NCI-H2196 treated with DMSO at 0.1 percent for 48 hours (cell line): ENCODE measurements around the gene EEF1E1.
A peak's percentile ranks its signal among the peaks of the same experiment; 100 is the strongest.

ENCODE experiments used
- DNase-seq: peaks from one replicate; lab custom pipeline; 2025; ENCODE audit not compliant: unreplicated experiment; lab: John Stamatoyannopoulos, UW

The EEF1E1 gene

DNA sequence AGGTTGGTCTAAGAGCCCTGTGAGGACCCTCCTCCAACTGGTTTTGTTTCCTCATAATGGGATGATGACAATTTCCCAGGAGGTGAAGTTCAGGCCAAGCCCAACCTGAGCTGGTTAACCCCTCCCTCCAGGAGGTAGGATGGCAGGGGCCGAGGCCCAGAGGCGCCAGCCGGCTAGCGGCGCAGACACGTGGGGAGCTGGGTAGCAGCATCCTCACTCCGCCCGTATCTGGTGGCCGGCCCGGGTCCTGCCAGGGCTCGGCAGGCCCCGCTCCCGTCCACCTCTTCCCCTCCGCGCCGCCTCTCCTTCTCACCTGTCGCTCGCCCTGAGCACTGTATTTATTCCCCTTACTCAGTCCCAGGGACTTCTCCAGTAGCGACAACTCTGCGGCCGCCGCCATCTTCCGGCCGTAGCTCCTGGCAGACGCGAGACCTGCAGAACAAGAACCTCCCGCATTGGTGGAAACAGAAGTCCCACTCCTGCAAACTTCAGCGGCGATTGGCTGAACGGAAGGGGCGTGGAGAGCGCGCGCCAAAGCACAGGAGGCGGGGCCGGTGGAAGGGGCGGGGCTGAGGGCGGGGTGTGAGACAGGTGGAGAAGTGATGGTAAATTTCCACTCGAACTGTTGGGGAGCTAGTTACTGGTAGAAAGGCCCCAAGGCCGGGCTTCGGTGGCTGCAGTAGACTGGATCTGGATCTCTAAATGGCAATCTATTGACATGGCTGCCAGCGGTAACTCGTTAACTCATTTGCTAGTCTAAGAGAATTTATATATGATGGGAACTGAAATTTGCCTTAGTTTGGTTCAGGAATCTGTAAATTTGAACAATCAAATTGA is at the start of gene EEF1E1:
Gene EEF1E1, minus strand, starts transcription at position 427 of the 837 bp plus-strand sequence. Its CDS starts 27 bp downstream, at position 400.
- DNase-seq = peak; percentile 95

GRCh38 chr6:8149350-8149749 is 47.0 kb upstream of the EEF1E1 start:
- DNase-seq = no peak

GRCh38 chr6:8143945-8144344 is 41.6 kb upstream of the EEF1E1 start:
- DNase-seq = no peak

- no peak for DNase-seq
Observed at GRCh38 chr6:8139451-8139850, 37.1 kb upstream of the EEF1E1 start.

GRCh38 chr6:8137529-8137939 is 35.2 kb upstream of the EEF1E1 start:
- no peak for DNase-seq

- no peak for DNase-seq
Observed at GRCh38 chr6:8135276-8135675, 32.9 kb upstream of the EEF1E1 start.

GRCh38 chr6:8132130-8132529 is 29.8 kb upstream of the EEF1E1 start:
- DNase-seq = no peak

GRCh38 chr6:8131265-8131897 is 29.0 kb upstream of the EEF1E1 start:
- no peak for DNase-seq

GRCh38 chr6:8130399-8130798 is 28.1 kb upstream of the EEF1E1 start:
- DNase-seq = no peak

DNA sequence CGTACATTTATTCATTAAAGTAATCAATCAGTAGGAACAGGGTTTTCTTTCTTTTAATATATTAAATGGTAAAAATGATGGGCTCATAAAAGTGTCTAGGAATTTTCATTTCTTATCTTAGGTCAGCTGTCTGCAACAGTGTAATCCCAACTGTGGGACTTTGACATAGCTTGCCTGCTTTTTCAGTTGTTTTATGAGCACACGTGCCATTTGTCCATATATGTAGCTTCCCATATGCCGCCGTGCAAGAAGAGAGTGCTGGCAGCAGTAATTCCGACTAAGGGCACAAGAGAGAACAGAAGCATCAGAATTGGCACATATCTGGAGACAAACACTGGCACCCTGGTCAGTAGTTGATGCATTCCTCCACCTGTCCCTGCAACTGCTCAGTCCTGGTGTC is 20.9 kb upstream of the EEF1E1 start:
- no peak for DNase-seq

- DNase-seq = no peak
Observed at GRCh38 chr6:8114956-8115355, 12.6 kb upstream of the EEF1E1 start.

DNA sequence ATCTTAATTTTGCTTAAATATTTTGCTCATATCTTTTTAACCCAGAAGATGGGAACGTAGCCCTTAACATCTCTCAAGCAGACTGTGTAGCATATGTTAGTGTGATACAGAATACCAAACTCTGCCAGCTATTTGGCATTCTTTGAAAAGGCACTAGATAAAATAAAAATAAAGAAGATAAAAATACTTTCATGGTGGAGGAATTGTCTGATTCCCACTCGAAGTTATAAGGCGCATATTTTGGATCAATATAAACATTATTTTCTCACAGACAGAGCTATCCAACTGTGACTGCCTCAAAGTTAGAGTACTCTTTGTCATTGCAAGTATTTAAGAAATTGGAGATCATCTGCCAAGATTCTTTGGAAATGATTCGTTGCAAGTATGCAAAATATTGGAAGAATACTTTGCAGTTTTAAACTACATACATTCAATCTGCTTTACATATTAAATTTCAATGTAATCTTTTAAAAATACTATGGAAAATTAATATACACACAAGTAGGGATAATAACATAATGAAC is 10.8 kb upstream of the EEF1E1 start:
- DNase-seq = no peak

- DNase-seq = no peak
Observed at GRCh38 chr6:8110725-8111124, 8.4 kb upstream of the EEF1E1 start.

- DNase-seq = no peak
Observed at GRCh38 chr6:8110117-8110721, 7.9 kb upstream of the EEF1E1 start.

GRCh38 chr6:8108759-8109539 is 6.6 kb upstream of the EEF1E1 start:
- DNase-seq = no peak

DNA sequence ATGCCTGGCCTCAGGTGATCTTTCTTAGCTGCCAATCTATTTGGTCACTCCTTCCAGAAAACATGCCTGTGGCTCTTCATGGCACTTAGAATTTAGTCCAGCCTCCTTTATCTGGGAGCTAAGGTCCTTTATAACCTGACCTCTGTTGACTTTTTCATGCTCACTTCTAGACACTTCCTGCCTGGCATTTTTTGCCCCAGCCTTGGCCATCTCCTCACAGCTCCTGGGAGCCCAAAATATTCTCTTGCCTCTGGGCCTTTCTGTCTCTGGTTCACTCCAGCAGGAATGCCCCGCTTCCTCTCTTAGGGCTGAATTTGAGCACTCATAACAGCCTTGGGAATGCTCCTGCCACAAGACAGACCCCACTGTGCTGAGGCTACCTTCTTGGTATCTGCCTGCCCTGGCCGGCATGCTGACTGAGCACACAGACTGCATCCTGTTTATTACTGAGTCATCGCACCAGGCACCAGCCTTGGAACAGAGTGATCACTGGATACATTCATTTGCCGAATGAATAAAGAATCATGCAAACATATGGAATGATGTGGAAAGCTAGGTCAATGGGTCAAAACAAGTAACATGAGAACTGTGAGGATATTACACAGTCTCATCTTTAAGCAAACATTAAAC is 5.8 kb upstream of the EEF1E1 start:
- no peak for DNase-seq

DNA sequence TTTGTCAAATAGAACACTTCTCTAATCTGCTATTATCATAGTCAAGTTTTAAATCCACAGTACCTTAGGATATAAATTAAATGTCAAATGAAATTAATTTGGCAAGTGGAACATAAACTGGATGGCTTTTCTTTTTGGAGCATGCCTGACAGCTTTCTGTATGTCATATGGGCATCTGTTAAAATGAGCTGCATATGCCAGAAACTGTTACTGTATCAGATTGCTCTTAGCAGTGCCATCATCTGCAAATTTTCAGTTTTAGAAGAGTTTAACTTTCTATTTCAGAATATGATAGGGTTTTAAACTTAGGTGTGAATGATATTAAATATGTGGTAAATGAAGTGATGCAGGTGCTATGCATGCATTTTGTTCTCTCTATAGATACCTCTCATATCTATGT is 3.4 kb upstream of the EEF1E1 start:
- no peak for DNase-seq

GRCh38 chr6:8103726-8104125 is 1.4 kb upstream of the EEF1E1 start:
- no peak for DNase-seq

GRCh38 chr6:8100159-8100854 is 2.0 kb downstream of the EEF1E1 start:
- no peak for DNase-seq

- DNase-seq = no peak
Observed at GRCh38 chr6:8090650-8091049, 11.7 kb downstream of the EEF1E1 start.
